Keratinocyte (primary cell): Measurements from ENCODE around the gene NCKAP5.

ENCODE experiments used
- CTCF ChIP-seq, 3 experiments: IDR thresholded peaks in 1 of 3; conservative IDR thresholded peaks in 1 of 3; optimal IDR thresholded peaks in 1 of 3; 2 replicates in 2 of 3; 3 replicates in 1 of 3; pipeline versions ENCODE3 to v1.5.1; 2011; ENCODE audit warnings: low read length in 3 of 3, mild to moderate bottlenecking in 3 of 3, moderate library complexity in 2 of 3, control low read depth in 1 of 3, inconsistent platforms in 1 of 3; ENCODE audit not compliant: insufficient read depth in 2 of 3; ENCODE audit errors: extremely low read depth in 1 of 3
- EZH2 ChIP-seq: IDR thresholded peaks from one replicate; pipeline ENCODE4 v1.6.1; 2012; ENCODE audit warnings: inconsistent platforms, mild to moderate bottlenecking, low read length, moderate library complexity

DNA sequence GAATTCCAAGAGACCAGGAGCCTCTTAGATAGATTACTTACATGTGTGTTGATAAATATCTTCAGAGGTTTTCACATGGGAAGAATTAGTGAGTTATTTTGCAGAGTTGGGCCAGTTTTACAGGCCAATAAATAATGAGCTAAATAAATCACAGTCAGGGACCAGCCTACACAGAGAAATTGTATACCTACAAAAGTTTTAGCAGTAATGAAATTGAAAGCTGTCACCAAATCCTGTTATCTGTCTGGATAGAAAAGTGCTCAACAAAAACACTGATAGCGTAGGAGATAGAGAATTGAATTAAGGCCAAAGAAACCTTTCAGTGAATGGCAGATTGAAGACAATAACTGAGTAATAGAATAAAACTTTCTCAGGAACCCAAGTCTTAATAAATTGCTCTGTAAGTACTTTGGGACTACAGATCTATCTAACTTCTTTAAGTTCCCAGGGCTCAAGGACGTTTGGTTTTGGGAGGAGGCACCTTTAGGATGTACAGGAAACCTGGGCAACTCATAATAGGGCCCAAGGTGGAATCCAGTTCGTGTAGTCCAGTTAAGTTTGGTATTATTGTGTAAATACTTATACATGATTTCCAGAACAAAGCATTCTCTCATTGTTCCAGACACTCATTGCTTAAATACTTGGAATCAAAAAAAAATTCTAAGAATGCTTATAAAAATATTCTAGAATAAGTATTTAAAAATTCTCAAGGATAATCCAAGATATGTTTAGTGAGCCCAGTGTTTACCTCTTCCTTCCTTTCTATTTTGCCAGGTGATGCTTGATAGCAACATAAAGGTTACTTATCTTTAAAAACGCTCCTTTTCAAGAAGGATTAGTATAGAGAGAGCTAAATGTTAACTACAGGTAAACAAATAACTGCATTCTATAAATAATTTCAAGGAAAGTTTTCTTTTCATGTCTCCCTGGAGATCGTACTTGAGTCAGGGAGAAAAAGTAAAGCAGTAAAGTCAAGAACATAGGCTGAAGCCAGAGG, 134.5 kb downstream of the NCKAP5 start:
- no peak for TF ChIP-seq CTCF (optimal IDR thresholded peaks at IDR 0.05 in 1 of 3, IDR thresholded peaks at IDR 0.05 in 1 of 3, conservative IDR thresholded peaks at IDR 0.05 in 1 of 3; ENCODE audit: extremely low read depth in 1 of 3, insufficient read depth in 2 of 3, low read length in 3 of 3)
- TF ChIP-seq EZH2, result no peak
